ENCODE measurements around the gene OBP2B. TPM values are rescaled to one million over a fixed set of nuclear protein-coding genes. Genes with fewer than 3 reads are reported as not detected.
"Not testable (repeated sequence)": the region's sequence is repeated elsewhere in the genome, so short reads cannot be mapped to it uniquely, and the experiment has no call there.

OBP2B gene
- polyA plus RNA-seq, 1 donor (not counting 4 experiments of a cell fraction or from before 2014, with no cell fraction given), result not detected

- not testable (repeated sequence) for H2AFZ ChIP-seq (ENCODE audit: control insufficient read depth, low read length)
Observed at GRCh38 chr9:133214276-133214675, 5.2 kb upstream of the OBP2B start.

DNA sequence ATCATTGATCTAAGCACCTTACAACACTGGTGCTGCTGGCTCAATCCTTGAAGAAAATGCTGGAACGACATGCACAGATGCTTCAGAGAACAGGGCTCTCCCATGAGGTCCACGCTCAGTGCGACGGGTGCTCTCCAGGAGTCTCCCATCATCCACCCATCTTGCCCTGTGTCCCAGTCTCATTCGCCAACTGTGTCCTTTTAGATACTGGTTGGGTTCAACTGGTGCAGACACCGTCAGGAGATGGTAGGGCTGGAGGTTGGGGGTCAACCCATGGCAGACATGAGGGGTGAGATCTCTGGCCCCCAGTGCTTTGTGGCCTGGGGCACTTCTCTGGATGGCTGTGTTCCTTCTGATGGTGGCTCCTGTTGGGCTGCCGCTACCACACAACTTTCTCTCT is 1.6 kb upstream of the OBP2B start:
- no peaks in the 10 kb centered on the region for H3K9me1 ChIP-seq (ENCODE audit: control insufficient read depth, extremely low read depth, insufficient read depth, low read length)
- no peaks in the 10 kb centered on the region for H3K9me3 ChIP-seq (ENCODE audit: control insufficient read depth, low read depth, low read length)
- H3K79me2 ChIP-seq (ENCODE audit: control insufficient read depth, insufficient read depth, low read length), result no peaks in the 10 kb centered on the region
- no peaks in the 10 kb centered on the region for H3K4me1 ChIP-seq (ENCODE audit: control insufficient read depth, extremely low read depth, insufficient read depth, low read length)
- TF ChIP-seq EZH2 (IDR thresholded peaks at IDR 0.05; ENCODE audit: low read length), result no peak
- TF ChIP-seq, protein P1, sequence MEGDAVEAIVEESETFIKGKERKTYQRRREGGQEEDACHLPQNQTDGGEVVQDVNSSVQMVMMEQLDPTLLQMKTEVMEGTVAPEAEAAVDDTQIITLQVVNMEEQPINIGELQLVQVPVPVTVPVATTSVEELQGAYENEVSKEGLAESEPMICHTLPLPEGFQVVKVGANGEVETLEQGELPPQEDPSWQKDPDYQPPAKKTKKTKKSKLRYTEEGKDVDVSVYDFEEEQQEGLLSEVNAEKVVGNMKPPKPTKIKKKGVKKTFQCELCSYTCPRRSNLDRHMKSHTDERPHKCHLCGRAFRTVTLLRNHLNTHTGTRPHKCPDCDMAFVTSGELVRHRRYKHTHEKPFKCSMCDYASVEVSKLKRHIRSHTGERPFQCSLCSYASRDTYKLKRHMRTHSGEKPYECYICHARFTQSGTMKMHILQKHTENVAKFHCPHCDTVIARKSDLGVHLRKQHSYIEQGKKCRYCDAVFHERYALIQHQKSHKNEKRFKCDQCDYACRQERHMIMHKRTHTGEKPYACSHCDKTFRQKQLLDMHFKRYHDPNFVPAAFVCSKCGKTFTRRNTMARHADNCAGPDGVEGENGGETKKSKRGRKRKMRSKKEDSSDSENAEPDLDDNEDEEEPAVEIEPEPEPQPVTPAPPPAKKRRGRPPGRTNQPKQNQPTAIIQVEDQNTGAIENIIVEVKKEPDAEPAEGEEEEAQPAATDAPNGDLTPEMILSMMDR (optimal IDR thresholded peaks at IDR 0.05 in 1 of 3, IDR thresholded peaks at IDR 0.05 in 1 of 3, conservative IDR thresholded peaks at IDR 0.05 in 1 of 3; ENCODE audit: extremely low read depth in 1 of 3, insufficient read depth in 2 of 3, low read length in 3 of 3), result no peak
- H3K9ac ChIP-seq (ENCODE audit: control insufficient read depth, extremely low read depth, insufficient read depth, low read length), result no peak overlapping the region
- no peak overlapping the region for H3K4me3 ChIP-seq (ENCODE audit: control insufficient read depth in 2 of 3, extremely low read depth in 1 of 3, insufficient read depth in 2 of 3, low read depth in 1 of 3, low read length in 3 of 3)
- no peak for DNase-seq (ENCODE audit: low read depth, low spot score)
- H2AFZ ChIP-seq (ENCODE audit: control insufficient read depth, low read length), result no peak overlapping the region
- dilution Hi-C loops (cut with MboI; ENCODE audit: extremely low pct_ligation_motif_present, low sequenced_read_pairs), result no loop called here
- no peak for FAIRE-seq
- no peak overlapping the region for H3K4me2 ChIP-seq (ENCODE audit: control insufficient read depth, extremely low read depth, insufficient read depth, low read depth, low read length)
- no peaks in the 10 kb centered on the region for H3K36me3 ChIP-seq (ENCODE audit: control insufficient read depth in 2 of 2, extremely low read depth in 1 of 2, insufficient read depth in 2 of 2, low read length in 2 of 2)
- H4K20me1 ChIP-seq (ENCODE audit: control insufficient read depth, extremely low read depth, insufficient read depth, low read length), result no peaks in the 10 kb centered on the region
- no peak overlapping the region for H3K27ac ChIP-seq (ENCODE audit: control insufficient read depth, insufficient read depth, low read length)
- H3K27me3 ChIP-seq (ENCODE audit: control insufficient read depth, extremely low read depth, insufficient read depth, low read length), result peaks cover 9% of the 10 kb centered on the region

More at GRCh38 chr9:133214276-133214675, 5.2 kb upstream of the OBP2B start:
- DNase-seq (ENCODE audit: low read depth, low spot score); H3K9ac ChIP-seq (ENCODE audit: control insufficient read depth, extremely low read depth, insufficient read depth, low read length); H3K4me1 ChIP-seq (ENCODE audit: control insufficient read depth, extremely low read depth, insufficient read depth, low read length); H3K4me3 ChIP-seq (ENCODE audit: control insufficient read depth in 2 of 3, extremely low read depth in 1 of 3, insufficient read depth in 2 of 3, low read depth in 1 of 3, low read length in 3 of 3); H3K79me2 ChIP-seq (ENCODE audit: control insufficient read depth, insufficient read depth, low read length); H3K9me1 ChIP-seq (ENCODE audit: control insufficient read depth, extremely low read depth, insufficient read depth, low read length); dilution Hi-C loops (cut with MboI; ENCODE audit: extremely low pct_ligation_motif_present, low sequenced_read_pairs); H4K20me1 ChIP-seq (ENCODE audit: control insufficient read depth, extremely low read depth, insufficient read depth, low read length); FAIRE-seq; H3K27ac ChIP-seq (ENCODE audit: control insufficient read depth, insufficient read depth, low read length); H3K4me2 ChIP-seq (ENCODE audit: control insufficient read depth, extremely low read depth, insufficient read depth, low read depth, low read length); H3K9me3 ChIP-seq (ENCODE audit: control insufficient read depth, low read depth, low read length); H3K36me3 ChIP-seq (ENCODE audit: control insufficient read depth in 2 of 2, extremely low read depth in 1 of 2, insufficient read depth in 2 of 2, low read length in 2 of 2): not testable (repeated sequence)
- H3K27me3 ChIP-seq (ENCODE audit: control insufficient read depth, extremely low read depth, insufficient read depth, low read length), result peaks cover 15% of the 10 kb centered on the region

GRCh38 chr9:133210202-133210532 is 1.1 kb upstream of the OBP2B start:
- H2AFZ ChIP-seq (ENCODE audit: control insufficient read depth, low read length), result no peak overlapping the region
- H3K79me2 ChIP-seq (ENCODE audit: control insufficient read depth, insufficient read depth, low read length), result no peaks in the 10 kb centered on the region
- no peak overlapping the region for H3K9ac ChIP-seq (ENCODE audit: control insufficient read depth, extremely low read depth, insufficient read depth, low read length)
- FAIRE-seq (no peak), DNase-seq (ENCODE audit: low read depth, low spot score) (no peak)
- H3K27ac ChIP-seq (ENCODE audit: control insufficient read depth, insufficient read depth, low read length), result no peak overlapping the region
- H3K27me3 ChIP-seq (ENCODE audit: control insufficient read depth, extremely low read depth, insufficient read depth, low read length), result peaks cover 9% of the 10 kb centered on the region
- no peaks in the 10 kb centered on the region for H3K9me1 ChIP-seq (ENCODE audit: control insufficient read depth, extremely low read depth, insufficient read depth, low read length)
- H3K4me3 ChIP-seq (ENCODE audit: control insufficient read depth in 2 of 3, extremely low read depth in 1 of 3, insufficient read depth in 2 of 3, low read depth in 1 of 3, low read length in 3 of 3), result no peak overlapping the region
- H3K4me2 ChIP-seq (ENCODE audit: control insufficient read depth, extremely low read depth, insufficient read depth, low read depth, low read length), result no peak overlapping the region
- H4K20me1 ChIP-seq (ENCODE audit: control insufficient read depth, extremely low read depth, insufficient read depth, low read length), result no peaks in the 10 kb centered on the region
- no peaks in the 10 kb centered on the region for H3K4me1 ChIP-seq (ENCODE audit: control insufficient read depth, extremely low read depth, insufficient read depth, low read length)
- dilution Hi-C loops (cut with MboI; ENCODE audit: extremely low pct_ligation_motif_present, low sequenced_read_pairs), result no loop called here
- H3K36me3 ChIP-seq (ENCODE audit: control insufficient read depth in 2 of 2, extremely low read depth in 1 of 2, insufficient read depth in 2 of 2, low read length in 2 of 2), result no peaks in the 10 kb centered on the region
- TF ChIP-seq, protein P1 (optimal IDR thresholded peaks at IDR 0.05 in 1 of 3, IDR thresholded peaks at IDR 0.05 in 1 of 3, conservative IDR thresholded peaks at IDR 0.05 in 1 of 3; ENCODE audit: extremely low read depth in 1 of 3, insufficient read depth in 2 of 3, low read length in 3 of 3), result no peak
- no peaks in the 10 kb centered on the region for H3K9me3 ChIP-seq (ENCODE audit: control insufficient read depth, low read depth, low read length)

DNA sequence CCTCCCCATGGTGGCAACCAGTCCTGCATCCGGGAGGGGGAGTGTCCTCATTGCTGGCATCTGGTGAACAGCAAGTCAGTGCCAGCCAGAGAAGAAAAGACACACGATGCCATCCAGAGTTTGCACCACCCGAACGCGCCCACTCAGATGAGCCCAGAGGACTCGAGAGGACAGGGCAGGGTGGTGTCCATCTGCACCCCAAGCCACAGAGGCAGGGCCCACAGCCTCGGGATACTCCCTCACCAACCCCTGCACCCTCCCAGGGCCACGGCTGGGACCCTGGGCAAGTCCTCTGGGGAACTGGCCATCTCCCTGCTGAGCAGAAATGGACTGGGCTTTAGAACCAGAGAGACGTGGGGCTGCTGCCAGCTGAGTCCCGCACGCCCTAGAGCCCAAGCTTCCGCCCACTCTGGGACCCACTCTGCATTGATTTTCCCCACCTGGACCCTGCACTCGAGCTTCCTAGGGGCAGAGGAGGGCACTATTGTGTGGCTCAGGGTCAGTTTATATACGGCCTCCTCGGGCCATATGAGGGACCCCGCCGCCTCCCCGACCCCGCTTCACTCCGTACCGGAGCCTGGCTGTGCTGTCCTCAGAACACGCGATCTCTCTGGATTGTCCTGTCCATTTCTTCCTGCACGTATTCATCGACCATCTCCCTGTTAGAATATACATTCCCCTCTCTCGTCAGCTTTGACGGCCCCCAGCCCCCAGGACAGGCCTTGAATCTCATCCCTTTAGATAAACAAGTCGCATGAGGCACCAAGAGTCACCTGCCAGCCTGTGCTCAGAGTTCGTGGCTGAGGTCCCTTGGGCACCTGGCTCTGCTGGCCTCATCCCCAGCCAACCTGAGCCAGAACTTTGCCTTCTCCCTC is 514 bp upstream of the OBP2B start:
- H3K4me1 ChIP-seq (ENCODE audit: control insufficient read depth, extremely low read depth, insufficient read depth, low read length); H4K20me1 ChIP-seq (ENCODE audit: control insufficient read depth, extremely low read depth, insufficient read depth, low read length); H3K9me3 ChIP-seq (ENCODE audit: control insufficient read depth, low read depth, low read length); DNase-seq (ENCODE audit: low read depth, low spot score); dilution Hi-C loops (cut with MboI; ENCODE audit: extremely low pct_ligation_motif_present, low sequenced_read_pairs); H2AFZ ChIP-seq (ENCODE audit: control insufficient read depth, low read length); H3K27ac ChIP-seq (ENCODE audit: control insufficient read depth, insufficient read depth, low read length); H3K9me1 ChIP-seq (ENCODE audit: control insufficient read depth, extremely low read depth, insufficient read depth, low read length); FAIRE-seq; H3K9ac ChIP-seq (ENCODE audit: control insufficient read depth, extremely low read depth, insufficient read depth, low read length); H3K36me3 ChIP-seq (ENCODE audit: control insufficient read depth in 2 of 2, extremely low read depth in 1 of 2, insufficient read depth in 2 of 2, low read length in 2 of 2); H3K27me3 ChIP-seq (ENCODE audit: control insufficient read depth, extremely low read depth, insufficient read depth, low read length); H3K4me2 ChIP-seq (ENCODE audit: control insufficient read depth, extremely low read depth, insufficient read depth, low read depth, low read length); H3K79me2 ChIP-seq (ENCODE audit: control insufficient read depth, insufficient read depth, low read length); H3K4me3 ChIP-seq (ENCODE audit: control insufficient read depth in 2 of 3, extremely low read depth in 1 of 3, insufficient read depth in 2 of 3, low read depth in 1 of 3, low read length in 3 of 3): not testable (repeated sequence)
